ENCODE results near the gene FKBP1A. TPM values are rescaled to one million over a fixed set of nuclear protein-coding genes. Genes with fewer than 3 reads are reported as not detected.

The FKBP1A gene
- total and polyA plus RNA-seq, 2 donors (not counting 3 experiments of a cell fraction or from before 2014, with no cell fraction given) = 968 to 1,972 TPM

DNA sequence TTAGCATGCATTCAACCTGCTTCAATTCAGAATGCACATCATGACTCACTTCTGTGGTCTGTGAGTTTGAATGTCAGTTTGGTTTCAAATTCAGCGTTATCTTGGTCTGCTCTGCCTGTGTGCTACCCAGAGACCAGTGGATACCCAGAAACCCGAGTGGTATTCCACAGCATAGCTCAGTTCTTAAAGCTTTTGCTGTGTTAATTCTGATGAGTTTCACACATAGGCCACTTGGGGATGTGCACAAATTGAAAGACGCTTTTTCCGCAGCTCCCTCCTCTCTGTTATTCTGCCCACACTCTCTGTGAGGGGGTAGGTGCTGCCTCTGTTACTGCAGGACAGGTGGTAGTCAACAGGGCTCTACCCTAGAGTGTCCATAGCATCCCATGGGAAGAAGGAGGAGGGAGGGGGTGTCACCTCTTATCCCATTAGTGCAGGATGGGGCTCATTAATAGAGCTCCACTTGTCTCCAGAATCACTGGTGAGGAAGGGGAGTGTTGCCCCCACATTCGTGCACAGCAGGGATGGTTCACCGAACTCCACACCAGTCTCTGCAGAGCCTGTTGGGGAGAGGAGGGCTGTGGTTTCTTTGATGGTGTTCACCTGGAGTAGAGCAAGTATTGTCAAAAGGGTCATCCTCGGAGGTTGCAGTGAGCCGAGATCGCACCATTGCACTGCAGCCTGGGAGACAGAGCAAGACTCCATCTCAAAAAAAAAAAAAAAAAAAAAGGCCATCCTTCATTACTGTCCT is 34.8 kb downstream of the FKBP1A start:
- BruUV-seq (replicated peaks) = no TSS peak
- no peak overlapping the region for H3K9ac ChIP-seq (replicated peaks; ENCODE audit: extremely low read depth, insufficient read depth, low read length)
- H3K27me3 ChIP-seq (ENCODE audit: control insufficient read depth in 2 of 2, insufficient read depth in 2 of 2, low read length in 2 of 2) = no peaks in the 10 kb centered on the region
- H3K79me2 ChIP-seq (ENCODE audit: control insufficient read depth, insufficient read depth, low read length) = peaks cover 1% of the 10 kb centered on the region
- no peaks in the 10 kb centered on the region for H4K20me1 ChIP-seq (replicated peaks; ENCODE audit: control insufficient read depth, extremely low read depth, insufficient read depth, low read length)
- peaks cover 9 to 15% of the 10 kb centered on the region in 2 experiments for H3K36me3 ChIP-seq (ENCODE audit: control insufficient read depth in 2 of 2, extremely low read depth in 1 of 2, insufficient read depth in 2 of 2, low read length in 2 of 2)
- dilution Hi-C loops (cut with MboI; ENCODE audit: extremely low pct_ligation_motif_present, low sequenced_read_pairs) = no loop called here
- FAIRE-seq (no peak), DNase-seq (ENCODE audit: low read depth, low spot score) (no peak)
- H3K9me1 ChIP-seq (replicated peaks; ENCODE audit: control insufficient read depth, extremely low read depth, insufficient read depth, low read length) = no peaks in the 10 kb centered on the region
- no peaks in the 10 kb centered on the region for H3K4me1 ChIP-seq (ENCODE audit: control insufficient read depth, extremely low read depth, insufficient read depth, low read length)
- no peak overlapping the region for H3K4me2 ChIP-seq (ENCODE audit: insufficient read depth, low read length)
- no peaks in the 10 kb centered on the region for H3K9me3 ChIP-seq (replicated peaks; ENCODE audit: control insufficient read depth, insufficient read depth, low read length)
- no peak overlapping the region for H3K27ac ChIP-seq (ENCODE audit: insufficient read depth, low read depth, low read length)
- ChIA-PET POLR2A (interaction anchor here (0.8 kb wide), 1 partner anchor 35 kb away, joined by 3 read pairs; no protein-coding TSS in a partner anchor), CTCF (interaction anchor here (1.5 kb wide), 1 partner anchor 79 kb away, joined by 4 read pairs; no protein-coding TSS in a partner anchor)
- TF ChIP-seq POLR2A (IDR thresholded peaks at IDR 0.05; ENCODE audit: low read depth, low read length) (no peak), FOS (IDR thresholded peaks at IDR 0.05; ENCODE audit: borderline replicate concordance, insufficient read depth, low read length) (peak; percentile 13)
- H3K4me3 ChIP-seq (replicated peaks in 1 of 3; ENCODE audit: insufficient read depth in 1 of 3, low read depth in 1 of 3, low read length in 3 of 3) = no peak overlapping the region
- intact Hi-C loops (cut with micrococcal nuclease) = no loop called here
- no peak overlapping the region for H2AFZ ChIP-seq (ENCODE audit: low read depth, low read length)

- BruUV-seq (replicated peaks) = no TSS peak
- H3K9me3 ChIP-seq (replicated peaks; ENCODE audit: control insufficient read depth, insufficient read depth, low read length) = no peaks in the 10 kb centered on the region
- intact Hi-C loops (cut with micrococcal nuclease) (no loop called here), dilution Hi-C loops (cut with MboI; ENCODE audit: extremely low pct_ligation_motif_present, low sequenced_read_pairs) (no loop called here)
- no peaks in the 10 kb centered on the region for H4K20me1 ChIP-seq (replicated peaks; ENCODE audit: control insufficient read depth, extremely low read depth, insufficient read depth, low read length)
- peaks cover 1% of the 10 kb centered on the region for H3K79me2 ChIP-seq (ENCODE audit: control insufficient read depth, insufficient read depth, low read length)
- no peak overlapping the region for H2AFZ ChIP-seq (ENCODE audit: low read depth, low read length)
- no peak overlapping the region for H3K27ac ChIP-seq (ENCODE audit: insufficient read depth, low read depth, low read length)
- no peak overlapping the region for H3K9ac ChIP-seq (replicated peaks; ENCODE audit: extremely low read depth, insufficient read depth, low read length)
- no peak overlapping the region for H3K4me2 ChIP-seq (ENCODE audit: insufficient read depth, low read length)
- H3K4me1 ChIP-seq (ENCODE audit: control insufficient read depth, extremely low read depth, insufficient read depth, low read length) = no peaks in the 10 kb centered on the region
- DNase-seq (ENCODE audit: low read depth, low spot score) = no peak
- H3K4me3 ChIP-seq (replicated peaks in 1 of 3; ENCODE audit: insufficient read depth in 1 of 3, low read depth in 1 of 3, low read length in 3 of 3) = no peak overlapping the region
- no peak for FAIRE-seq
- TF ChIP-seq FOS (IDR thresholded peaks at IDR 0.05; ENCODE audit: borderline replicate concordance, insufficient read depth, low read length) (no peak), POLR2A (IDR thresholded peaks at IDR 0.05; ENCODE audit: low read depth, low read length) (no peak), MYC (IDR thresholded peaks at IDR 0.05; ENCODE audit: low read depth, low read length) (no peak), POLR2AphosphoS5 (IDR thresholded peaks at IDR 0.05; ENCODE audit: insufficient read depth, low read depth, low read length) (no peak), CTCF (IDR thresholded peaks at IDR 0.05; ENCODE audit: extremely low read depth in 1 of 2, insufficient read depth in 1 of 2, low read depth in 1 of 2, low read length in 2 of 2) (no peak), EZH2 (IDR thresholded peaks at IDR 0.05; ENCODE audit: borderline replicate concordance, low read depth, low read length, severe bottlenecking) (no peak), GATA2 (IDR thresholded peaks at IDR 0.05; ENCODE audit: insufficient read depth, insufficient read length, low read depth, low read length) (no peak), JUN (IDR thresholded peaks at IDR 0.05; ENCODE audit: borderline replicate concordance, insufficient read depth, insufficient read length, low read depth) (no peak)
- TF ChIP-seq, protein P1, sequence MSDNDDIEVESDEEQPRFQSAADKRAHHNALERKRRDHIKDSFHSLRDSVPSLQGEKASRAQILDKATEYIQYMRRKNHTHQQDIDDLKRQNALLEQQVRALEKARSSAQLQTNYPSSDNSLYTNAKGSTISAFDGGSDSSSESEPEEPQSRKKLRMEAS (IDR thresholded peaks at IDR 0.05; ENCODE audit: insufficient read depth, insufficient read length) = no peak
- ChIA-PET POLR2A (no interaction called here), CTCF (no interaction called here)
- H3K36me3 ChIP-seq (ENCODE audit: control insufficient read depth in 2 of 2, extremely low read depth in 1 of 2, insufficient read depth in 2 of 2, low read length in 2 of 2) = peaks cover 4 to 5% of the 10 kb centered on the region in 2 experiments
- H3K27me3 ChIP-seq (ENCODE audit: control insufficient read depth in 2 of 2, insufficient read depth in 2 of 2, low read length in 2 of 2) = no peaks in the 10 kb centered on the region
- no peaks in the 10 kb centered on the region for H3K9me1 ChIP-seq (replicated peaks; ENCODE audit: control insufficient read depth, extremely low read depth, insufficient read depth, low read length)
These were observed 38.9 kb downstream of the FKBP1A start for GRCh38 chr20:1353956-1354355.

All from endothelial cell of umbilical vein (primary cell).